Measurements from ENCODE around the gene TMC4. TPM values are rescaled to one million over a fixed set of nuclear protein-coding genes. Genes with fewer than 3 reads are reported as not detected.
"Not testable (repeated sequence)": the region's sequence is repeated elsewhere in the genome, so short reads cannot be mapped to it uniquely, and the experiment has no call there.

Gene TMC4
- total RNA-seq, 1 donor from 2014 or later: 48.3 TPM

DNA sequence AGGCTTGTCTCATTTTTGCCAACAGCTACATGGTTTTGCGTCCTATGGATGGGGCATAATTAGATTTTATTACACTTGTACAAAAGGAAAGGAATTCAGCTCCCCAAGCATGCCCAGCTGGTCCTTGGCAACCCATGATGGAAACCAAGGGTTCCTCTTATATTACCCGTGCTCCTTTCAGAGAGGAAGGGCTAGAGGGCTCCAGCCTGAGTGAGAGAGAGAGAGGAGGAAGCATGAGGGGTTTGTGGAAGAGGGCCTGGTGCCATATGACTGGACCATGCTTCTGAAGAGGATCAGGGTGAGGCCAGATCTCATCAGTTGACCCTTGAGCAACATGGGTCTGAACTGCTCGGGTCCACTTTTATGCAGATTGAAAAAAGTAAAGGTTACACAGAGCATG is 24.2 kb upstream of the TMC4 start:
- no peak for DNase-seq
- Histone ChIP-seq H3K27me3 (no peaks in the 10 kb centered on the region), H3K27ac (no peak overlapping the region), H3K4me3 (no peak overlapping the region), H3K9me3 (no peaks in the 10 kb centered on the region), H3K4me1 (peaks cover 20% of the 10 kb centered on the region), H3K36me3 (peaks cover 42% of the 10 kb centered on the region)
- TF ChIP-seq, protein P1, sequence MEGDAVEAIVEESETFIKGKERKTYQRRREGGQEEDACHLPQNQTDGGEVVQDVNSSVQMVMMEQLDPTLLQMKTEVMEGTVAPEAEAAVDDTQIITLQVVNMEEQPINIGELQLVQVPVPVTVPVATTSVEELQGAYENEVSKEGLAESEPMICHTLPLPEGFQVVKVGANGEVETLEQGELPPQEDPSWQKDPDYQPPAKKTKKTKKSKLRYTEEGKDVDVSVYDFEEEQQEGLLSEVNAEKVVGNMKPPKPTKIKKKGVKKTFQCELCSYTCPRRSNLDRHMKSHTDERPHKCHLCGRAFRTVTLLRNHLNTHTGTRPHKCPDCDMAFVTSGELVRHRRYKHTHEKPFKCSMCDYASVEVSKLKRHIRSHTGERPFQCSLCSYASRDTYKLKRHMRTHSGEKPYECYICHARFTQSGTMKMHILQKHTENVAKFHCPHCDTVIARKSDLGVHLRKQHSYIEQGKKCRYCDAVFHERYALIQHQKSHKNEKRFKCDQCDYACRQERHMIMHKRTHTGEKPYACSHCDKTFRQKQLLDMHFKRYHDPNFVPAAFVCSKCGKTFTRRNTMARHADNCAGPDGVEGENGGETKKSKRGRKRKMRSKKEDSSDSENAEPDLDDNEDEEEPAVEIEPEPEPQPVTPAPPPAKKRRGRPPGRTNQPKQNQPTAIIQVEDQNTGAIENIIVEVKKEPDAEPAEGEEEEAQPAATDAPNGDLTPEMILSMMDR (IDR thresholded peaks at IDR 0.05): no peak
- intact Hi-C loops (cut with DNase I): no loop called here
- ATAC-seq: no peak

DNA sequence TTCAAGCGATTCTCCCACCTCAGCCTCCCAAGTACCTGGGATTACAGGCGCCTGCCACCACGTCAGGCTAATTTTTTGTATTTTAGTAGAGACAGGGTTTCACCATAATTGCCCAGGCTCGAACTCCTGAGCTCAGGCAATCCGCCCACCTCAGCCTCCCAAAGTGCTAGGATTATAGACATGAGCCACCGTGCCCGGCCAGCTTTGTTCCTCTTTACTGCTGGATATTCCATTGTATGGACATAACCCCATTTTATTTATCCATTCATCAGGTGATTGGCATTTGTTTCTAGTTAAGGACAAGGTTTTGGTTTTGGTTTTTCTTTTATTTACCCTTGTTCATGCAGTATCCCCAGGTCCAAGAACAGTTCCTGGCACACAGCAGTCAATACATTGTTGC is 23.6 kb upstream of the TMC4 start:
- TF ChIP-seq, protein P1 (IDR thresholded peaks at IDR 0.05): no peak

DNA sequence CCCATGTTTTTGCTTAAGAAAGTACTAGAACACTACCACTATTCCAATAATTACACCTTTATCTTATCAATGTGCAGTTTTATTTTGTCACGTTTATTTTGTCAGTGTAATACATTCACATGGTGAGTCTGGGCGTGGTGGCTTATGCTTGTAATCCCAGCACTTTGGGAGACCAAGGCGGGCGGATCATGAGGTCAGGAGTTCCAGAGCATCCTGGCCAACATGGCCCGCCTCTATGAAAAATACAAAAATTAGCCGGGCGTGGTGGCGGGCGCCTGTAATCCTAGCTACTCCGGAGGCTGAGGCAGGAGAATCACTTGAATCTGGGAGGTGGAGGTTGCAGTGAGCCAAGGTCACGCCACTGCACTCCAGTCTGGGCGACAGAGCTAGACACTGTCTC is 21.5 kb upstream of the TMC4 start:
- H3K9me3 ChIP-seq; ATAC-seq; DNase-seq; H3K27ac ChIP-seq; H3K4me3 ChIP-seq; intact Hi-C loops (cut with DNase I); H3K27me3 ChIP-seq: not testable (repeated sequence)
- Histone ChIP-seq H3K36me3 (peaks cover 32% of the 10 kb centered on the region), H3K4me1 (peaks cover 12% of the 10 kb centered on the region)

More for the DNA sequence above, 23.6 kb upstream of the TMC4 start:
- Histone ChIP-seq H3K36me3 (peaks cover 37% of the 10 kb centered on the region), H3K4me3 (no peak overlapping the region), H3K27ac (no peak overlapping the region), H3K9me3 (no peaks in the 10 kb centered on the region), H3K27me3 (no peaks in the 10 kb centered on the region), H3K4me1 (peaks cover 20% of the 10 kb centered on the region)
- intact Hi-C loops (cut with DNase I): no loop called here
- DNase-seq (no peak), ATAC-seq (no peak)

DNA sequence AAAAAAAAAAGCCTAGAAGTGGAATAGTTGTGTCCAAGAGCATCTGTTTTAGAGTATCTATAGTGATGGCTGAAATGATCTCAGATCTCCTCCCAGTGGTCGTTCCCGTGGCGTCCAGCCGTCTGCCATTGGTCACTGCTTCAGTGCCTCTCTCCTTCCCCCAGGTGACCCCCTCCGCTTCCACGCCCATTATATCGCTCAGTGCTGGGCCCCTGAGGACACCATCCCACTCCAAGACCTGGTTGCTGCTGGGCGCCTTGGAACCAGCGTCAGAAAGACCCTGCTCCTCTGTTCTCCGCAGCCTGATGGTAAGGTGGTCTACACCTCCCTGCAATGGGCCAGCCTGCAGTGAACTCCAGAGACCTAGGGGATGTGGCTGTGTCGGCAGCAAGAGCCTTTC is 20.1 kb upstream of the TMC4 start:
- Histone ChIP-seq H3K27me3 (no peaks in the 10 kb centered on the region), H3K27ac (no peak overlapping the region), H3K4me1 (peaks cover 20% of the 10 kb centered on the region), H3K36me3 (peaks cover 32% of the 10 kb centered on the region), H3K9me3 (no peaks in the 10 kb centered on the region), H3K4me3 (no peak overlapping the region)
- TF ChIP-seq, protein P1 (IDR thresholded peaks at IDR 0.05): no peak
- intact Hi-C loops (cut with DNase I): no loop called here
- DNase-seq: no peak
- ATAC-seq: no peak

DNA sequence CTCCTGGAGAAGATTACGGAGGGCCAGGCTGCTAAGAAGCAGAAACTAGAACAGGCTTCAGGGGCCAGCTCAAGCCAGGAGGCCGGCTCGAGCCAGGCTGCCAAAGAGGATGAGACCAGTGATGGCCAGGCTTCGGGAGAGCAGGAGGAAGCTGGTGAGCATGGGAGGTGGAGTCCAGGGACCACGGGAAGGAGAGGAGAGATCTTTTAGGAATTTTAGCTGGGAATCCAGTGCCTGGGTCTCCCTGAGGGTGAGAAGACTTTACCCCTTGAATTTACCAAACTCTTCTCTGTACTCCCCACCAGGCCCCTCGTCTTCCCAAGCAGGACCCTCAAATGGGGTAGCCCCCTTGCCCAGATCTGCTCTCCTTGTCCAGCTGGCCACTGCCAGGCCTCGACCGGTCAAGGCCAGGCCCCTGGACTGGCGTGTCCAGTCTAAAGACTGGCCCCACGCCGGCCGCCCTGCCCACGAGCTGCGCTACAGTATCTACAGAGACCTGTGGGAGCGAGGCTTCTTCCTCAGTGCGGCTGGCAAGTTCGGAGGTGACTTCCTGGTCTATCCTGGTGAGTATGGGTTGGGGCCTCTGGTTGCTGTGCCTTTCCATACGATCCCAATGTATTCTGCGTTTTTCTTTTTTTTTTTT is 19.0 kb upstream of the TMC4 start:
- H3K4me3 ChIP-seq: peak overlapping the region; percentile 98
- no peak for ATAC-seq
- no peak for DNase-seq
- peaks cover 21% of the 10 kb centered on the region for H3K4me1 ChIP-seq
- peaks cover 38% of the 10 kb centered on the region for H3K36me3 ChIP-seq
- no peaks in the 10 kb centered on the region for H3K9me3 ChIP-seq
- TF ChIP-seq, protein P1 (IDR thresholded peaks at IDR 0.05): no peak
- peak overlapping the region; percentile 99 for H3K27ac ChIP-seq
- intact Hi-C loops (cut with DNase I): no loop called here
- no peaks in the 10 kb centered on the region for H3K27me3 ChIP-seq

DNA sequence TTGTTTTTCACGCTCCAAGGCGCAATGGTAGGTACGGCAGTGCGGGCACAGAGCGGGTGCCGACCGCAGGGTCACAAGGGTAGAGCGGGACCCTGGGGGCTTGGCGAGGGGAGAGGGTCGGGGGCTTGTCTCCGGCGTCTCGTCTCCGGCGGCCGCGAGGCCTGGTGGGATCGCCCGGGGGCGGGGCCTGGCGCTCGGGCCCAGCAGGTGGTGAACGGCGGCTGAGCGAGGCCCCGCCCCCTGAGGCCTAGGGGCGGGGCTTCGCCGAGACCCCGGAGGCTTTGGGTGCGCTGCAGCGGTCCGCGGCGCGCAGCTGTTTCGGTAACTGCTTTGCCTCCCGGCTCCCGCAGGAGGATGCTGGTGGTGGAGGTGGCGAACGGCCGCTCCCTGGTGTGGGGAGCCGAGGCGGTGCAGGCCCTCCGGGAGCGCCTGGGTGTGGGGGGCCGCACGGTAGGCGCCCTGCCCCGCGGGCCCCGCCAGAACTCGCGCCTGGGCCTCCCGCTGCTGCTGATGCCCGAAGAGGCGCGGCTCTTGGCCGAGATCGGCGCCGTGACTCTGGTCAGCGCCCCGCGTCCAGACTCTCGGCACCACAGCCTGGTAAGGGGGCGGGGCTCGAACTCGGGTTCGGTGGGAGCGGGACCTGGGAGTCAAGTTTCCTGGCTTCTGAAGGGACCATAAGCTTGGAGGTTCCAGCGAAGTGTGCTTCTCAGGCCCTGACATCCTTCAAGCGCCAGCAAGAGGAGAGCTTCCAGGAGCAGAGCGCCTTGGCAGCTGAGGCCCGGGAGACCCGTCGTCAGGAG is 18.3 kb upstream of the TMC4 start, which contains the start of gene TSEN34:
TSS of gene TSEN34 (plus strand) at position 298 of the 800 bp plus-strand sequence. CDS start at position 355, 57 bp downstream.
- TF ChIP-seq, protein P1 (IDR thresholded peaks at IDR 0.05): no peak
- H3K27me3 ChIP-seq: no peaks in the 10 kb centered on the region
- intact Hi-C loops (cut with DNase I): no loop called here
- H3K4me1 ChIP-seq: peaks cover 21% of the 10 kb centered on the region
- H3K4me3 ChIP-seq: peak within 1 kb of the TSS; percentile 98
- peak; percentile 54 for ATAC-seq
- H3K27ac ChIP-seq: peak within 1 kb of the TSS; percentile 99
- peaks cover 38% of the 10 kb centered on the region for H3K36me3 ChIP-seq
- no peaks in the 10 kb centered on the region for H3K9me3 ChIP-seq
- peak; percentile 95 for DNase-seq

Data from upper lobe of right lung (tissue), 1 donor.